ENCODE measurements around the gene FZR1.
"Not testable (repeated sequence)": the region's sequence is repeated elsewhere in the genome, so short reads cannot be mapped to it uniquely, and the experiment has no call there.

FZR1 gene

DNA sequence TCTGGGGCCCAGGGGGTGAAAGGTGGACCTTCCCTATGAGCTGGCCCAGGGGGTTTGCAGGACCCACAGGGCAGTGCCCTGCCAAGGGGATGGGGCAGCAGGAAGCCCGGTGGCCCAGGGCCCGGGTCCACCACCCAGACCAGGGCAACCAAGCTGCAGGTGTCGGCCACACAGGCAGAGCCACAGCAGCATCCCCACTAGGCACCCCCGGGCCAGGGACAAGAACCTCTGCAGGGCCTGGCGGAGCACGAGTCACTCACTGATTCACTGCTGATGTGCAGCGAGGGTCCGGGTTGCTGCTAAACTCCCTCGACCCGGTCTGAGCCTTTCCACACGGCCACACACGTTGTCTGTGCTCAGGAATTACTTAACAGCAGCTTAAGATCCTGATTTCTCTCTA is 8.8 kb downstream of the FZR1 start:
- DNase-seq, result peak; percentile 42

DNA sequence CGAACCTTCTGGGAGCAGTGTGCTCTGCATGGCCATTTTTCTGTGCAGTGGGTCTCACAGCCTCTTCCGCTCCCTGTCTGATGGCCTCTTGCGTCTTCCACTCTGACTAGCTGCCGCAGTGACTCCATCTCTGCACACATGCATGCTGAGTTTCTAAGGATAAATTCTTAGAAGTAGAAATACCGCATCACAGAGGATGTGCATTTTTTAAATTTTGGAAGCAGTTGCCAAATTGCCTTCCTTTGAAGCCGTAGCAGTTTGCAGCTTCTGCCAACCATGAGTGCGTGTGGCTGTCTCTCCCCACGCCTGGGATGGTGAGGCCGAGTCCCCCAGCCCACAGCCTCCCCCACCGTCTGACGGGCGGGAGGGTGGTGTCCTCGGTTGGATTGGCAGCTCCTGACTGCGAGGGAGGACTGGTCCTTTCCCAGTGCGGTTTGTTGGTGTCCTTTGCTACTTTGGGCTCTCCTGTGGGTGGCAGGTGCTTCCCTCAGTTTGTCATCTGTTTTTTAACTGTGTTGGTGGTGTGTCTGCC is 9.8 kb downstream of the FZR1 start:
- DNase-seq, result peak; percentile 46

DNA sequence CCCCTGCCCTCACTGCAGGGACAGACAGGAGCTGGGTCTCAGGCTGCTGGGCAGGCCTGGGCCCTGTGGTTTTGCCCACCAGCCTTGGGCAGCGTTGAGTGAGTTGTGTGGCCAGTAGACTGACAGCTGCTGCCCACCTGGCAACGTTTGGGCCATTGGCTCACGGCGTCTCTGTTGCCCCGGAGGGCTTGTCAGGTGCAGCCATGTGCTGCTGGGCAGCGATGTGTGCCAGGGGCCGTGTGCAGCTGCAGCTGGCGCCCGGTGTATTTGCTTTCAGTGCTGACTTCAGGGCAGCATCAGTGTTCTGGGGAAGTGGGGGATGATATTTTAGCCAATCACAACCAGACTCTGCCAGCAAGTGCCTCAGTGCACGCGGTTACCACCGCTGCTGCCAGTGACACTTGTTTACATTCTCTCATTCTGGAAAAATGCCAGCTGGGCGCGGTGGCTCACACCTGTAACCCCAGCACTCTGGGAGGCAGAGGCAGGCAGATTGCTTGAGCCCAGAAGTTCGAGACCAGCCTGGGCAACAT is 10.6 kb downstream of the FZR1 start:
- DNase-seq, result no peak

DNA sequence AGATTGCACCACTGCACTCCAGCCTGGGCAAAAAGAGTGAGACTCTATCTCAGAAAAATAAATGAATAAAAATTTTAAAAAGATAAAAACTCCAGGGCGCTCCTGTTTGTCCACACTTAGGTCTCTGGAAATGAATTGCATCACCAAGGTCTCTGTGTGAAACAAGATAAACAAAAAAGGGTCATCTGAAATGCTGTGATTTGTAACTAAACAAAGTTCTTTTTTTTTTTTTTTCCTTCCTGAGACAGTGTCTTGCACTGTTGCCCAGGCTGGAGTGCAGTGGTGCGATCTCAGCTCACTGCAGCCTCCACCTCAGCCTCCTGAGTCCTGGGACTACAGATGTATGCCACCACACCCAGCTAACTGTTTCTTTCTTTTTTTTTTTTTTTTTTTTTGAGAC is 11.5 kb downstream of the FZR1 start:
- no peak for DNase-seq

DNA sequence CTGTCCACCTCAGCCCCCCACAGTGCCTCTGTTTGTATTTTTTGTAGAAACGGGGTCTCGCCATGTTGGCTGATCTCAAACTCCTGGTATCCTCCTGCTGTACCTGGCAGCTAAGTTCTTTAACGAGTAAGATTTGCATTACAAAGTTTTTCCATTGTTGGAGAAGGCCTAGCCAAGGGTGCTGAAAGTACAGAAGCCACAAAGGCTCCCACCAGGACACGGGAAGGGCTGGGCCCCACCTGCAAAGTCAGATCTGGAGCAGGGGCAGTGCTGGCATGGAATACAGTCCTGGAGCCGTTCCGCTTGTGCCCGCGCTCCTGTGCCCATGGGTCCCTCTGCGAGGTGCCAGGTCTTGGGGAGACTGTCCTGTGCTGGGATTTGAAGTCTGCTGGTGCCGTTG is 12.1 kb downstream of the FZR1 start:
- no peak for DNase-seq

DNA sequence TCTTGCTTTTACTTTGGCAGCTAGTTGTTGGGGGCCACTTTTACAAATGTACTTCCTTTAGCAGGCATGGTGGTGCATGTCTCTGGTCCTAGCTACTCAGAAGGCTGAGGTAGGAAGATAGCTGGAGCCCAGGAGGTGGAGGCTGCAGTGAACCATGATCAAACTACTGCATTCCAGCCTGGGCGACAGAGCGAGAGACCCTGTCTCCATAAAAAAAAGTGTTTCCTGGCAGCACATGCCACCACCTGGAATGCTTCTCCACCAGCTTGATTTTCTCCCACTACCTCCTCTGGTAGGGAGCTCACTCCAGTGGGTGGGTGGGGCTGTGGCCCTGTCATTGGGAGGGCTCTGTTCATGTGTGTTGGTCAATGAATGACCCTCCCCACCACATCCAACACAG is 12.5 kb downstream of the FZR1 start:
- DNase-seq, result no peak

DNA sequence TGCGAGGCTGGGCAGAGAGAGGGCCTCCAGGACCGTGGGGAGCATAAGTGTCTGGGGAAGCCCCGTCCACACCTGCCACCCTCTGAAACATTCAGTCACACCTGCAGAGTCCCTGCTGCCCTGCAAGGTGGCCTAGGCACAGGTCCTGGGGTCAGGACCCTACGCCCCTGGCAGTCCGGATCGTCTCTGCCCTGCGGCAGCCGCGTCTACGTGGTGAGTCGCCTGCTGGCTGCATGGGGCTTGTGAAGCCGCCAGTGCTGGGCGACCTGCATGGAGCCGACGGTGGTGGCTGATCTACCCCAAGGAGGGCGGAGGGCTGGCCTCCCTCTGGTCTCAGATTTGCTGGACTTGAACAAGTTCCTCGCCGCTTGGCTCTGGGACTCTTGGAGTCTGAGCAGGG is 13.0 kb downstream of the FZR1 start:
- DNase-seq, result no peak

DNA sequence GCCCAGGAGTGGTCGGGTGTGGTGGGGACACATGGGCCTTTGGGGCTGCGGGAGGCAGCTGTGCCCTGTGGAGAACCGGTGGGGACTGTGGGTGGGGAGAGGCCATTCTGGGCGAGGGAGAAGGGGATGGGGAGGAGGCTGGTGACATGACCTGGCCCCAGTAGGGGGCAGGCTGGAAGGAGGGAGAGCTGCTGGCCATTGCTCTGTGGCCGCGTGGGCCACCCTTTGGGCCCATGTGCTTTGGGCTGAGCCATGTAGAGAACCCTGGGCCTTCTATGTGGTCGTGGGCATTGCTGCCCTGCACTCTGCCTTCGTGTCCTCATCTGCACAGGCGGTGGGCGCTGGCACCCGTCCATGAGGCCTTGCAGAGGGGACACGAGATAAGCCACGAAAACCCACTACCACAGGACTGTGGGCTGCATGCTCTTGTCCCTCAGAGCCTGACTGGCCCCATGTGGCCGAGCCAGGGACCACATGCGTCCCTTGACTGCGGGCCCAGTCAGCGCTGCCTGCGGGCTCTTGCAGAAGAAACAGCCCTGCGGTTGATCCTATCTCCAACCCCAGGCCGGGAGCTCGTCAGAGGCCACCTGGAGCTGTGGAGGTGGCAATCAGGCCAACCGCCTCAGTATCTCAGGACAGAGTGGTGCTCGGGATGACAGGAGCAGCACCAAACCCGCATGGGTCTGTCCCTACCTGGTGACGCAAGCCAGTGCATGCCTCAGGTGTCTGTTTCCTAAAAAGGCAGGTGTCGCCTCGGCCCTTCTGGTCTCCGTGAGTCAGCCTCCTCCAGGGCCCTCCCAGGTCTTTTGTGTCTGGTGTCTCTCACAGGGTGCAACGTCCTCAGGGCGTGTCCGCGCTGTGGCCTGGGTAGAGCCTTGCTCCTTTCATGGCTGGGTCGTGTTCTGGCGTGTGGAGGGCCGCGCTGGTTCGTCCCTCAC is 14.3 kb downstream of the FZR1 start:
- no peak for DNase-seq

DNA sequence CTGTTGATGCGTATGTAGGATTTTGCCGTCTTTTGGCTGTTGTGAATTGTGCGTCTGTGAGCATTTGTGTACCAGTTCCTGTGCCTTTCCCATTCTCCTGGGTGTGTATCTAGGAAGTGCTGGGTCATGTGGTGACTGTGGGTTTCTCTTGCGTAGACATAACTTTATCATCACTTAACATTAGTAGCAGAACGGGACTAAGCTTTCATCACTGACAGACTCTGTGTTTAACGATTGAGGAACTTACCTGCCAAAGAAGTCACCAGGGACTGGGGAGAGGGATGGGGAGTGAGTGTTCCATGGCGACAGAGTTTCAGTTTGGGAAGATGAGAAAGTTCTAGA is 15.0 kb downstream of the FZR1 start:
- DNase-seq, result no peak

DNA sequence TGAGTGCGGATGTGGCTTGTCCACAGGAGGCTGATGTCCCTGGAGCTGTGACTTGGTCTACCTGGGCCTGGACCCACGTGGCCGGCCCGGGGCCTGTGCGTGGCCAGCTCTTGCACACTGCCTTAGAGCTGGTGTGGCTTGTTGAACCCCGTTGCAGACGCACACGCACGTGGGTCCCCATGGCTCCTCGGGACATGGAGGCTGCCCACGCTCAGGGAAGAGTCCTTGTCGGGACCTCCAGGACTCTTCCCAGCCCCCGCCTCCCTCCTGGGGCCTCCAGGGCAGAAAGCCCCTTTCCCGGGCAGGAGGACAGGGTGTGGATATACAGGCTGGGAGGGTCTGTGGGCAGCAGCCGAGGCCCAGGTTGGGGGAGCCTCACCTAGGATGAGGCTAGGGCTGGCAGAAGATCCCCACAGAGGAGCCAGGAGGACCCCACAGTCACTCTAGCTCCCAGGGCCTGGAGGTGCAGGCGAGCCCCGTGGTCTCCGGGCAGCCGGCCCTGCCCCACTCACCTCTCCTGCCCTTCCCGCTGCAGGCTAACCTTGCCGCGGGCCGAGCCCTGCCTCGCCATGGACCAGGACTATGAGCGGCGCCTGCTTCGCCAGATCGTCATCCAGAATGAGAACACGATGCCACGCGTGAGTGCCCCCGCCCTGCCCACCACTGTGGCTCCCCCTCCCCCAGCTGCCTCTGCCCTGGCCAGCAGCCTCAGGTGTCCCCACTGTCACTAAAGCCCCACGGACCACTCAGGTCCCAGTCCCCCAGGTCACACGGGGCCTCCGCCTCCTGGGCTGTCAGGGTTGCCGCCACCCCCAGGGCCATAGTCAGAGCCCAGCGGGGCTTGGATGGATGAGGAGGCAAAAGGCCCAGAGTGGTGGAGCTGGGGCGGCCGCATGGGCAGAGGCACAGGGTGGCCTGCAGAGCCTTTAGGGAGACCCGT is 16.6 kb downstream of the FZR1 start:
- no peak for DNase-seq

DNA sequence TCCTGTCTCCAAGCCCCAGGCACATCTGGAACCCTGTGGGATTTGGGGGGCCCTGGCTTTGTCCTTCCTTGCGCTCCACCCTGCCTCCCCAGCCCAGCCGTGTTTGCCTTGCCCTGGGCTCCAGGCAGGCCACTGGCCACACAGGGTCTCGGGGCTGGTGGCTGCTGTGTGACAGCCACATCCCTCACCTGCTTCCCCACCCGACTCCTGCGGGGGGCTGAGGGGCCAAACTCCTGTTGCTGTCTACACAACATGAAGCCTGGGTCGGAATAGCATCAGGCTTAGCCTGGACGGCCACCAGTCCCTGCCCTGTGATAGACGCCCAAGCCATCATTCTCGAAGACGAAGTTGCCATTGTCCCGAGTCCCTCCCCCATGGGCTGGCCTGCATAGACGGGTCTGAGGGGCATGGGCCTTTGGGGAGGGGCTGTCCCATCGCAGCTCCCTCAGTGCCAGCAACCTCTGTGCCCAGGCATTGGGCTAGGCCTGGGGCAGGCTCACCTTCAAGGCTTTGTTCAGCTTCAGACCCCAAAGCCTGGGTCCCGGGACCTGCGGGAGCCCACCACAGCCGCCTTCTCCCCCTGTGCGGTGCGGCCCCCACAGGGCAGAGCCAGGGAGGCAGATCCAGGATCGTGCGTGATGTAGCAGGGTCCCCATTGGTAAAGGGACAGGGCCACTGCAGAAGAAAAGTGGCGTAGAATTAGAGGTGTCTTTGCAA is 17.4 kb downstream of the FZR1 start:
- DNase-seq, result no peak

DNA sequence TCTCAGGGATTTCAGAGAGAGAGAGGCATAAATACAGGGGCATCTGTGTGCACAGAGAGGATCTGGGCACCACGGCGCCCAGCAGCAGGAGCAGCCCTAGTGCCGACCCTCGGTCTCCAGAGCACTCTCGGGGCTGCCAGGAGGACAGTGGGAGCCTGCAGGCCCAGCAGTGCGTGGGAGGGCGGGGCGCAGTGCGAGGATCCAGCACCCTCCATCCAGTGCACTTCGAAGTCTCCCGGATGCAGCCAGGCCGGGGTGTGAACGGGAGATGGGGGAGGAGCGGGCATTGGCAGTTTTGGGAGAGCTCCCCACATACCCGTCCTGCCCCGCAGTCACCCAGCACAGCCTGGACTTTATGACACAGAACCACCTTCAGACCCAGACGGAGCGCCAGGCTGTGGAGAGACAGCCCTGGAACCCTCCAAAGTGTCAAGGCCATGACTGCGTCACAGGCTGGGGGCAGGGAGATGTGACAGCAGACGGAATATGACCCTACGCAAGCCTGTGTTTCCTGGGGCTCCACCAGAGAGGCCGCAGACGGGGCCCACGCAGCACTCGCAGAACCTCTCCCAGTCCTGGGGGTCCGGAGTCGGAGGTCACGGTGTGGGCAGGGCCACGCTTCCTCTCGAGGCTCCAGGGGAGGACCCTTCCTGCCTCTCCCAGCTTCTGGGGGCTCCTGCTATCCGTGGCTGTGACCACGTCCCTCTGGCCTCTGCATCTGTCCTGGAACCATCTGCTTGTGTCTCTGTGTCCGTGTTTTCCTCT is 18.1 kb downstream of the FZR1 start:
- no peak for DNase-seq

DNA sequence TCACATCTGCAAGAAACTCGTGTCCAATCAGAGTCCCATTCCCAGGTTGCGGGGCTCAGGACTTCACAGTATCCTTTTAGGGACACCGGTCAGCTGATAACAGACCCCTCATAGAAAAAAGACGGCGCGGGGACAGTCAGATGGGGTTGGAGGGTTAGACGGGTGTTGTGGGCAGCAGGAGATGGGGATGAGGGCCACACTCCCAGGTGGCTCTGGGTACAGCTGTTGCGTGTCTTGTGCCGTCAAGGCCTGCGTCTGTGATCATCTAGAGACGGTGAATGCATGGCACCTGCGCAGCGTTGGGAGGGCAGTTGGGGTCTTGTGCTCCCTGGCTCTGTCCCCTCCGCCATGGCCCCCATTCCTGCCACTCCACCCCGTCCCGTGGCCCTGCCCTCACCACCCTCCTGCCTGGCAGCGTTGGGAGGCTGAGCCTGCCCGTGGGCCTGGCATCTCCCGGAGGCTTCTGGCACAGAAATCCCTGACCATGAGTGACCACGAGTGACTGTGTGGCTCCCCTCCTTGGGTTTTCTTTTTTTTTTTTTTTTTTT is 18.9 kb downstream of the FZR1 start:
- DNase-seq, result no peak

DNA sequence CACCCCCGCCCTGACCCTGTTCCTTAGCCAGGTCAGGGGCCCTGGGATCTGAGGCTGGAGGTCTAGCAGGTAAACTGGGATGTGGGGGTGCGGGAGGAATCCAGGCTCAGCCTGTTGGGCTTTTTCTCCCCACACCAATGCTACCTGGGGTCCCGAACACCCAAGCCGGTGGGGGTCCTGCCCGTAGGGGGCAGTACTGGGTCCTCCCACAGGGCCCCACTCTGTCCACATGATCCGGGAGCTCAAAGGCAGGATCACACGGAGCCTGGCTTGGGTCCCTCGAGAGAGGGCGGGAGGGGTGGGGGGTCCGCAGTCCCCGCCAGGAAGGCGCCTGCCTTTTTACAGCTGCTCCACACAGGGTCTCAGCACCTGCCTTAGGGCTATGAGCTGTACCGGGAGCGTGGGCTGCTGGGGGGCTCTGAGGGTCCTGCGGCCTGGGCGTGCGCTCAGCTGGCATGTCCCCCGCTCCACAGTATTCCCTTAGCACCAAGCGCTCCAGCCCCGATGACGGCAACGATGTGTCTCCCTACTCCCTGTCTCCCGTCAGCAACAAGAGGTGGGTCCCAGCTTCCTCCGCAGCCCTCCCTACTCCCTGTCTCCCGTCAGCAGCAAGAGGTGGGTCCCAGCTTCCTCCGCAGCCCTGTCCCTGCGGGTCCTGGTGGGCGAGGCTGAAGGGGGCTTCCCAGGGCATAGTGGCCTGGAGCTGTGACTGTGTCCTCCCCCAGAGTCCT is 20.6 kb downstream of the FZR1 start:
- DNase-seq, result no peak

DNA sequence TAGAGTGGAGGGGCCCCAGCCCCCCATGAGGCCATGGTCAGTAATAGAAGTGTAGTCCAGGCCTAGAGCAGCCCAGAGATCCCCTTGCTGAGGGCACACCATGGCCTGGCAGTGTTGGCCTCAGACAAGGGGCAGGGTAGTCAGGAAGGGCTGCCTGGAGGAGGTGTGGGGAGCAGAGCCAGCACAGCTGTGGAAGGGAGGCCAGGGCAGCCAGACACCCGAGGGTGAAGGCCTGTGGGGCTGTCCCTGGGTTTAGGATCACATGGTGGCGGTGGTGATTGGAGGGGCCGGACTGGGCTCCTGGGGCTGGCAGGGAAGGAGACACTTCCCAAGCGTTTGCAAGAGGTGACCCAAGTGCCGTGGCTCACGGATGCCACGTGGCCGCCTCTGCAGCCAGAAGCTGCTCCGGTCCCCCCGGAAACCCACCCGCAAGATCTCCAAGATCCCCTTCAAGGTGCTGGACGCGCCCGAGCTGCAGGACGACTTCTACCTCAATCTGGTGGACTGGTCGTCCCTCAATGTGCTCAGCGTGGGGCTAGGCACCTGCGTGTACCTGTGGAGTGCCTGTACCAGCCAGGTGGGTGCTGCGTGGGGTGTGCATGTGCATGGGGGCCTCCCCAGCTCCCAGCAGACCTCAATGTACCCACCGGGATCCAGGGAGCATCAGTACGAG is 21.3 kb downstream of the FZR1 start:
- DNase-seq, result no peak

DNA sequence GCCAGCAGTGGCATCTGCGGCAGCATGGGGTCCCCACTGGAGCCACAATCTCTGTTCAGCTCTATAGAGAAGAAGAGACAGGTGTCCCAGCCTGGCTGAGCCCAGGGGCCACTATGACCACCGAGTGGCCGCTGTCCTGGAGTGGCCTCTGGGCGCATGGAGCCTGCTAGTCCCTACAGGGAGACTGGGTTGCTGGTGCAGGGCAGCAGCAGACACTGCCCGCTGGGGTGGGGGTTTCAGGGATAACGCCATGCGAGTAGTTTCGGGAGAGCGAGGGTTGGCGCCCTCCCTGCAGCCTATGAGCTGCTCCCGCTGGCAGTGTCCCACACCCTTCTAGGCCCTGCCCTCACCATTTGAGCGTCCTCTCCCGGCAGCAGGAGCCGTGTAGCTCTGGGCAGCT is 22.0 kb downstream of the FZR1 start:
- DNase-seq, result no peak

DNA sequence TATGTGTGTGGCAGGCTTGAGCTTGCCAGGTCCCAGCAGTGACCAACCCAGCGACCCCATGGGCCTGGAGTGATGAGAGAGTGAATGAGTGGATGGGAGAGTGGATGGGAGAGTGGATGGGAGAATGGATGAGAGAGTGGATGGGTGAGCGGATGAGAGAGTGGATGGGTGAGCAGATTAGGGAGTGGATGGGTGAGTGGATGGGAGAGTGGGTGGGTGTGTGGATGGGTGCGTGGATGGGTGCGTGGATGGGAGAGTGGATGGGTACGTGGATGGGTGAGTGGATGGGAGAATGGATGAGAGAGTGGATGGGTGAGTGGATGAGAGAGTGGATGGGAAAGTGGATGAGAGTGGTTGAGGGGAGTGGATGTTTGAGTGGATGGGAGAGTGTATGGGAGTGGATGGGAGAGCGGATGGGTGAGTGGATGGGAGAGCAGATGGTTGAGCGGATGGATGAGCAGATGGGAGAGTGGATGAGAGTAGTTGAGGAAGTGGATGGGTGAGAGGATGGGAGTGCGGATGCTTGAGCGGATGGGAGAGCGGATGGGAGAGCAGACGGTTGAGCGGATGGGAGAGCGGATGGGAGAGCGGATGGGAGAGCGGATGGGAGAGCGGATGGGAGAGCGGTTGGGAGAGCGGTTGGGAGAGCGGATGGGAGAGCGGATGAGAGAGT is 22.6 kb downstream of the FZR1 start:
- DNase-seq, result no peak

DNA sequence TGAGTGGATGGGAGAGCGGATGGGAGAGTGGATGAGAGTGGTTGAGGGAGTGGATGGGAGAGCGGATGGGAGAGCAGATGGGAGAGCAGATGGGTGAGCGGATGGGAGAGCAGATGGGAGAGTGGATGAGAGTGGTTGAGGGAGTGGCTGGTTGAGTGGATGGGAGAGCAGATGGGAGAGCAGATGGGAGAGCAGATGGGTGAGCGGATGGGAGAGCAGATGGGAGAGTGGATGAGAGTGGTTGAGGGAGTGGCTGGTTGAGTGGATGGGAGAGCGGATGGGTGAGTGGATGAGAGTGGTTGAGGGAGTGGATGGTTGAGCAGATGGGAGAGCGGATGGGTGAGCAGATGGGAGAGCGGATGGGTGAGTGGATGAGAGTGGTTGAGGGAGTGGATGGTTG is 23.2 kb downstream of the FZR1 start:
- DNase-seq, result not testable (repeated sequence)

DNA sequence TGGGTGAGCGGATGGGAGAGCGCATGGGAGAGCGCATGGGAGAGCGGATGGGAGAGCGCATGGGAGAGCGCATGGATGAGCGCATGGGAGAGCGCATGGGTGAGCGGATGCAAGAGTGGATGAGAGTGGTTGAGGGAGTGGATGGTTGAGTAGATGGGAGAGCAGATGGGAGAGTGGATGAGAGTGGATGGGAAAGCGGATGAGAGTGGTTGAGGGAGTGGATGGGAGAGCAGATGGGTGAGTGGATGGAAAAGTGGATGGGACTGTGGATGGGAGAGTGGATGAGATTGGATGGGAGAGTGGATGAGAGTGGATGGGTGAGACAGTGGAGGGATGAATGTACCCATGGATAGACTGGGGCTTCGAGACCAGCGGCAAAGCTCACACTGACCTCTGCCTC is 24.3 kb downstream of the FZR1 start:
- DNase-seq, result no peak
